SIG-M5 (cell line): ENCODE results near the gene MOB2.

Experiments
- DNase-seq: peaks from one replicate; lab custom pipeline; 2025; lab: John Stamatoyannopoulos, UW

MOB2 gene

GRCh38 chr11:1470681-1471611 is 15.6 kb downstream of the MOB2 start:
- no peak for DNase-seq

DNA sequence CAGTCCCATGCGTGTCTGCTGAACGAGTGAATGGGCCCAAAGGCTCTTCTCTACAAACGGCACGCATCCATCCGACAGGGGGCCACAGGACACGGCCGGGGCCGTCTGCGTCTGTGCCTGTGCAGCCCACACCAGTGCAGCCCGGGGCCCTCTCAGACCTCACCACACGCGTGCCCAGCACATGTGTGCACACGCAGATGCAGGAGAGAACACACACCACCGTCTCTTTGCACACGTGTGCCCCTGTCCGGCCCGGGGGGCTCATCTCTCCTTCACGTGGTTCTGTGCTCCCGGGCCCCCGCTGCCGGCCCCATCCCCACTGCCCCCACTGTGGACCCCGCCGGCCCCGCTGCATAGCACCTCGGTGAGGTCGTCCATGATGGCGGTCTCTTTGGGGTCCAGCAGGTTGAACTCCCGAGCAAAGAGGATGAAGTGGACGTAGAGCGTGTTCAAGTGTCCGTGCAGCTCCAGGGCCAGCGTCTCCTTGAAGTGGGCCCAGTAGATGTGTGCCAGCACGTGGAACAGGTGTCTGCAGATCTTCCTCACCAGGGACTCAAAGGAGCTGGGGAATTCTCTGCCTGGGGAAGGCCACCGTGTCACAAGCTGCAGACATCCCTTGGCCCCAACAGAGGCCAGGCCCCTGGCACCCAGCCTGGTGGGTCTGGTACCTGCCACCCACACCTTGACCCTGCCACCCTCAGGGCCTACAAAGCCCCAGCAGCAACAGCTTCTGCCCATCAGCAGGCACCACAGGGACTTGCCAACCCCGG is 16.5 kb downstream of the MOB2 start:
- DNase-seq, result no peak

- DNase-seq, result no peak
Measured at GRCh38 chr11:1469287-1469910, 17.2 kb downstream of the MOB2 start.

GRCh38 chr11:1468473-1469066 is 18.0 kb downstream of the MOB2 start:
- no peak for DNase-seq

GRCh38 chr11:1468002-1468401 is 18.6 kb downstream of the MOB2 start:
- no peak for DNase-seq

GRCh38 chr11:1467270-1467669 is 19.3 kb downstream of the MOB2 start:
- DNase-seq, result no peak

DNA sequence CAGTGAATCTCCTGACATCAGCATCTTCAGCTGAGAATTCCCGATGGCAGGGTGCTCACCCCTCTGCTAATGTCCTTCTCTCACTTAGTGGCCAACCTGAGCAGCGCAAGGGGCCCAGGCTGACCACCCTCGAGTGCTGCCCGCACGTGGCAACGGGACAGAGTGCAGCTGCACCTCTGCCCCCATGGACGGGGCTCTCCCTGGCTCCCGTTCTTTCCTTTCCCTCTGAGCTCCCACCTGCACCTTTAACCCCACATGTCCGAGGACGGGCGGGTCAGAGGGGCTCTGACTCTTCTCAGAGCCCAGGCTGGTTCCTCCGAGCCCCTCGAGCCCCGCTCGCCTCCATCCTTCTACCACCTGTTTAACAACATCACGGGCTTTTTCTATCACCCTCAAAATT is 19.8 kb downstream of the MOB2 start:
- no peak for DNase-seq

GRCh38 chr11:1463056-1463455 is 23.5 kb downstream of the MOB2 start:
- no peak for DNase-seq

- no peak for DNase-seq
Measured at GRCh38 chr11:1462698-1462975, 23.9 kb downstream of the MOB2 start.

DNA sequence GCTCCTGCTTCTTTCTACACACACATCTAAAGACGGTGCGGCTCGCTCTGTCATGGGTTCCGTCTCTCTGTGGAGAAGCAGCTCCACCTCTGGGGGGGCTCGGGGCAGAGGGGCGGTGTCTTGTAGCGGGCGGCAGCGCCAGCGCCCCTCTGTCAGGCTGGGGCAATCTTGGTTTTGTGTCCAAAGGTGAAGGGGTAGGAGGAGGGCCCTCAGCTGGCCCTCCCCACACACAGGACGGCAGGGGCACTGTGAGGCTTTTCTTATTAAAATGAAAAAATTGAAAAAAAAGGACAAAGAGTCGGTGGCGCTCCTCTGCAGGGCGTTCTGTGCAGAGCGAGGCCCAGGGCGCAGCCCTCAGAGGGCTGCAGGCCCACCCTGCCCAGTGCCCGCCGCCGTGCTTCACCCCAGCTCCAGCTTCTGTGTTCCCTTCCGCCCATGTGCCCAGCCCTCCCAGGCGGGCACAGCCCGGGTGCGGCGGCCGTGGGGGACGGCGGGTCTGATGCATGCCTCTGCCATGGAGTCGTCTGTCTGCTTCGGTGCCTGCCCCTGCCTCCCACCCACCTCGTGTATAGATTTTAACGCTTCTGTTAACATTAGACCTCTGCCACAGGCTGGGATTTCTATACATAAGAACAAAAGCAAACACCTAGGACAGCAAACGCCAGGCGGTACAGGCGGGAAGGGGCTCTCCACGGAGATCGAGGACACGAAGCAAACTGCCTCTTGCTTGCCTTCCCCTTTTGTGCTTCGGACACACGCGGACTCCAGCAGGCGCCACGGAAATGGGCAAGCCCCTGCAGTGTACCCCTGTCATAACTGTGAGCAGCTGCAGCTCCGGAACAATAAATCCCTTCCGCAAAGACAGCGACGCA is 24.5 kb downstream of the MOB2 start:
- no peak for DNase-seq

GRCh38 chr11:1460986-1461825 is 25.4 kb downstream of the MOB2 start:
- no peak for DNase-seq

GRCh38 chr11:1460396-1460985 is 26.1 kb downstream of the MOB2 start:
- DNase-seq, result no peak

- DNase-seq, result no peak
Measured at GRCh38 chr11:1459764-1460395, 26.7 kb downstream of the MOB2 start.

DNA sequence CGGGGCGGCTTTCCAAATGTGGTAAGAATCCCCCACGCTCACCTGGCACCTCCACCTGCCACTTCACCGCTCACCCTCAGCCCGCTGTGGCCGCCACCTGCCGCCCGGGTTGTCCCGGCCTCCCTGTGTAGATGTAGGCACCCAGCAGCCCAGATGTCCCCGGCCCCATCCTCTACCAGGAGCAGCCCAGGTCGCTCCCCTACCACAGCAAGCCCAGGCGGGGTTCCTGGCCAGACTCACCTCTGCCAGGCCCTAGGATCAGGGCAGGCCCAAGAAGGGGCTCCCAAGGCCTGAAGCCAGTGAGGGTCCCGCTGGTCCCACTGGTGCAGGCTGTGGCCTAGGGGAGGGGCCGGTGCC is 27.4 kb downstream of the MOB2 start:
- DNase-seq, result no peak

GRCh38 chr11:1458340-1459218 is 28.0 kb downstream of the MOB2 start:
- no peak for DNase-seq

DNA sequence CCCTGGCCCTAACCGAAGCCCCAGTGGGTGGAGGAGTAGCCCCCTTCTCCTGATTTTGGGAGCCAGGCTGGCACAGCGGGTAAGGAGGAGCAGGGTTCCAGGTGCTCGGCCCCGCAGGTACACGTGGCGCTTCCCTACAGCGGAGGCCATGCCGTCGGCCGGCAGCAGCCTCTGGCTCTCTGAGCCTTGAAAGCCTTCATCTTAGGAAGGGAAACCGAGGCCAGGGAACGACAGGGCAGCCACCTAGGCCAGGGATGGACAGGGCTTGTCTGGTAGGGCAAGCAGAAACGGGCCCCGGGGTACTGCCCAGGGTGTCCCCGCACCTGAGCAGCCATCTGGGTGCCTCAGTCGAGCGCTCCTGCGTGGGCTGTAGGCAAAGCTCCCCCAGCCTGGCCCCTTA is 28.7 kb downstream of the MOB2 start:
- no peak for DNase-seq

GRCh38 chr11:1457326-1457680 is 29.3 kb downstream of the MOB2 start:
- no peak for DNase-seq

GRCh38 chr11:1456596-1457325 is 29.8 kb downstream of the MOB2 start:
- DNase-seq, result no peak
